ENCODE data around the gene KATNB1. TPM values are rescaled to one million over a fixed set of nuclear protein-coding genes. Genes with fewer than 3 reads are reported as not detected.
A peak's percentile ranks its signal among the peaks of the same experiment; 100 is the strongest.

The KATNB1 gene
- total RNA-seq, 3 donors from 2014 or later: 15.5 to 20.9 (median 17.0) TPM

GRCh38 chr16:57786632-57787518 is 51.3 kb downstream of the KATNB1 start:
- DNase-seq (ENCODE audit: low spot score in 2 of 2): no peak
- no peak overlapping the region for H3K4me3 ChIP-seq
- H3K4me1 ChIP-seq: no peaks in the 10 kb centered on the region
- no peaks in the 10 kb centered on the region for H3K27me3 ChIP-seq
- TF ChIP-seq POLR2AphosphoS5 (IDR thresholded peaks at IDR 0.05) (no peak), CTCF (IDR thresholded peaks at IDR 0.05) (no peak), POLR2A (IDR thresholded peaks at IDR 0.05) (no peak)
- intact Hi-C loops (cut with DNase I; ENCODE audit: low total_unique reads): no loop called here
- no peaks in the 10 kb centered on the region for H3K36me3 ChIP-seq
- H3K9me3 ChIP-seq: no peaks in the 10 kb centered on the region
- peak overlapping the region in 1 of 2 donors; percentile 40 for H3K27ac ChIP-seq

- no peak for TF ChIP-seq POLR2AphosphoS5 (IDR thresholded peaks at IDR 0.05)
- TF ChIP-seq CTCF (IDR thresholded peaks at IDR 0.05): no peak
- TF ChIP-seq POLR2A (IDR thresholded peaks at IDR 0.05): no peak
- Histone ChIP-seq H3K9me3 (no peaks in the 10 kb centered on the region), H3K27ac (peak overlapping the region in 1 of 2 donors; percentile 40), H3K4me1 (no peaks in the 10 kb centered on the region), H3K36me3 (no peaks in the 10 kb centered on the region), H3K4me3 (no peak overlapping the region), H3K27me3 (no peaks in the 10 kb centered on the region)
- intact Hi-C loops (cut with DNase I; ENCODE audit: low total_unique reads): no loop called here
- no peak for DNase-seq (ENCODE audit: low spot score in 2 of 2)
Measured at GRCh38 chr16:57787519-57787905, 51.9 kb downstream of the KATNB1 start.

- H3K4me1 ChIP-seq: no peaks in the 10 kb centered on the region
- no peaks in the 10 kb centered on the region for H3K9me3 ChIP-seq
- no peak for DNase-seq (ENCODE audit: low spot score in 2 of 2)
- TF ChIP-seq CTCF (IDR thresholded peaks at IDR 0.05) (no peak), POLR2A (IDR thresholded peaks at IDR 0.05) (no peak), POLR2AphosphoS5 (IDR thresholded peaks at IDR 0.05) (no peak)
- H3K36me3 ChIP-seq: no peaks in the 10 kb centered on the region
- no peak overlapping the region for H3K4me3 ChIP-seq
- no peak overlapping the region for H3K27ac ChIP-seq
- intact Hi-C loops (cut with DNase I; ENCODE audit: low total_unique reads): no loop called here
- H3K27me3 ChIP-seq: no peaks in the 10 kb centered on the region
Measured at GRCh38 chr16:57788252-57788841, 52.8 kb downstream of the KATNB1 start.

- TF ChIP-seq POLR2A (IDR thresholded peaks at IDR 0.05): no peak
- no peak for TF ChIP-seq CTCF (IDR thresholded peaks at IDR 0.05)
- no peak for TF ChIP-seq POLR2AphosphoS5 (IDR thresholded peaks at IDR 0.05)
- Histone ChIP-seq H3K27ac (no peak overlapping the region), H3K4me1 (no peaks in the 10 kb centered on the region), H3K4me3 (no peak overlapping the region), H3K36me3 (no peaks in the 10 kb centered on the region), H3K9me3 (no peaks in the 10 kb centered on the region), H3K27me3 (no peaks in the 10 kb centered on the region)
- no peak for DNase-seq (ENCODE audit: low spot score in 2 of 2)
- intact Hi-C loops (cut with DNase I; ENCODE audit: low total_unique reads): no loop called here
Measured at GRCh38 chr16:57788951-57789350, 53.4 kb downstream of the KATNB1 start.

Data from breast epithelium (tissue), 4 donors.